Stimulated activated CD8-positive, alpha-beta memory T cell treated with anti-CD3 and anti-CD28 coated beads, Interleukin-4, amount 100 ng/mL, for 48 hours (primary cell): ENCODE measurements around the gene PRKX.
"Not testable (repeated sequence)": the region's sequence is repeated elsewhere in the genome, so short reads cannot be mapped to it uniquely, and the experiment has no call there.

Experiments
- DNase-seq: peaks from one replicate; pipeline ENCODE4 v3.0.0-alpha.2; 2020

The PRKX gene

DNA sequence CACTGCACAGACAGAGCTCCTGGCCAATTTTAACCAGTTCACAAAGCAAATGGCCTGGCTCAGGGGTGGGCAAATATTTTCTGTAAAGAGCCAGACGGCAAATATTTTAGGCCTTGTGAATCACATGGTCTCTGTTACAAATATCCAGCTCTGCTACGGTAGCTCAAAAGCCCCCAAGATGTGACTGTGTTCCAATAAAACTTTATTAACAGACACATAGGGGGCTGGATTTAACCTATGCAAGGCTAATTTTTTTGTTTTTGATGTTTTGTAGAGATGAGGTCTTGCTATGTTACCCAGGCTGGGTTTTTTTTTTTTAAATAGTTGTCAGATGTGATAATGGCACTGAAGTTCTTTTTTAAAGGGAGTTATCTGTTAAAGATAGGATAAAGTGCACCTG is 65.4 kb downstream of the PRKX start:
- DNase-seq = no peak

DNA sequence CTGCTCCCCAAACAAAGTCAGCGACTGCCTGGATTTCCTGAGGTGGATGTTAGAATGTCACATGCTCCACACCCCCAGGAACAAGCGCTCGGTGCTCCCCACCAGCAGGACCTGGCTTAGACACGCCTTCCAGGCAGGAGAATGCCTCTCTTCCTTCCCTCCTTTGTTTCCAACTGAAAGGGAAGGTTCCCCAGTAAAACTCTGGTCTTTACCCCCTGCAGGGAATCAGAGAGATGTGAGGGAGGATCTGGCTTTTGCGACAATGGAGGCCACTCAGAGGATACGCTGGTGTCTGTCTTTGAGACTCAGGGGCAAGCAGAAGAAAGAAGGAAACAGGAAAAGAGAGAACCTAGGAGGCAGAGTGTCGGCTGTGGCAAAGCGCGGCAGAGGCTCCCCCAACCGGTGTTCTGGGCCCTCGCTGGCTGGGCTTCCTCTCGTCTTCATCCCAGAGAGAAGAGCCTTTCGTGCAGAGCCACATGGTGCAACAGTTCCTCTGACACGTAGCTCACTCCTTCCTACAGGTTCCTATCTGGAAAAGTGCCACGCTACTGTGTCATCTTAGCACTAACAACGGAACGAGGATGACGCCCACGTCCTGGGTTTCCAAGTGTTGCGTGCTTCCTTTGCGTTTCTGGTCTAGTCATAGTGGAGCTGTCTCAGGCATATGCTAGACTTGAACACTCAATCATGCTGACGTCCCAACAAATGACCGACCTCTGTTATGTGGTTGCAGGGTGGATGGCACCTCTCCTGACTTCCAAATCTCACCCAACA is 73.4 kb downstream of the PRKX start:
- DNase-seq = not testable (repeated sequence)

DNA sequence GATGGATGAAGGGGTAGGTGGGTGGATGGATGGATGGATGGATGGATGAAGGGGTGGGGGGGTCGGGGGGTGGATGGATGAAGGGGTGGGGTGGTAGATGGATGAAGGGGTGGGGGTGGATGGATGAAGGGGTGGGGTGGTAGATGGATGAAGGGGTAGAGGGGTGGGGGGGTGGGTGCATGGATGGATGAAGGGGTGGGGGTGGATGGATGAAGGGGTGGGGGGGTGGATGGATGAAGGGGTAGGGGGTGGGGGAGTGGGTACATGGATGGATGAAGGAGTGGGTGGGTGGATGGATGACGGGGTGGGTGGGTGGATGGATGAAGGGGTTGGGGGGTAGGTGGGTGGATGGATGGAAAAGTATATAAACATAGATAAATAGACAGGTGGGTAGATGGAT is 74.2 kb downstream of the PRKX start:
- no peak for DNase-seq

DNA sequence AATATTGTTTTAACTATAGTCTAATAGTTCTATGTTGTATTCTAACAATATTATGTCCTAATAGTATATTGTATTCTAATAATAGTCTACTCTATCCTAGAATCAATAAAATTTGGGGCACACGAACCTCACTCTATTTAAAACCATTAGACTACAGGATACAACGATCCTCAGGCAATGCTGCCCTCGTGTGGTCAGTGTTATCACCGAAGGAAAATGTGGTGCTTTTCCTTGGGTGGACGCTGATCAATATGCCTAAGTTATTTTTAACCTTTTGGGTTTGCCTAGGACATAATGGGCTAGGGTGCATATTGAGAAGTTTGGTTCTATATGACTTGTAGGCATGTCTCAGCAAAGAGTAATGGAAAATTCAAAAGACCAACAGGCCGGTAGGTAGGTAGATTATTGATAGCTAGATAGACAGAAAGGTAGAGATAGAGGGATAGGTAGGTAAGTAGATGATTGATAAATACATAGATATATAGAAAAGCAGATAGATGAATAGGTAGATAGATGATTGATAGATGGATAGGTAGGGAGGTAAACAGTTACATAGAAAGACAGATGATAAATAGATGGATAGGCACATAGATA is 75.1 kb downstream of the PRKX start:
- DNase-seq = peak; percentile 52

DNA sequence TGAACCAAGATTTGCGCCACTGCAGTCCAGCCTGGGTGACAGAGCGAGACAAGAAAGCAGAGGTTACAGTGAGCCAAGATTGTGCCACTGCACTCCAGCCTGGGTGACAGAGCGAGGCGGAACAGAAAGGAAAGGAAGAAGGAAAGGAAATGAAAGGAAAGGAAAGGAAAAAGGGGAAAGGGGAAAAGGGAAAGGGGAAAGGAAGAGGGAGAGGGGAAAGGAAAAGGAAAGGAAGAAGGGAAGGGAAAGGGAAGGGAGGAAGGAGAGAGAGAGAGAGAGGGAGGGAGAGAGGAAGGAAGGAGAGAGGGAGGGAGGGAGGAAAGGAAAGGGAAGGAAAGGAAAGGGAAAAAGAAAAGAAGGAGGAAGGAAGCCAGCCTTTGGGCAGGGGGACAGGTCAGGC is 76.6 kb downstream of the PRKX start:
- no peak for DNase-seq

DNA sequence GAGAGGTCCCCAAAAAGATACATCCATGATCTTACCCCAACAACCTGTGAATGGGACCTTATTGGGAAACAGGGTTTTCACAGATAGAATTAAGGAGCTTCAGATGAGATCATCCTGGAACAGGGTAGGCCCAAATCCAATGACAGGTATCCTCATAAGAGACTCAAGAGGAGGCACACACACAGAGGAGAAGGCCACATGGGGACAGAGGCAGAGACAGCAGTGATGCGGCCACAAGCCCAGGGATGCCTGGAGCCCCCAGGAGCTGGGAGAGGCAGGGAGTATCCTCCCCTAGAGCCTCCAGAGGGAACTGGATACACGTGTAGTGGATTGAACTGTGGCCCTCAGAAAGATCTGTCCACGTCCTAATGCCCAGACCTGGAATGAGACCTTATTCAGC is 82.3 kb downstream of the PRKX start:
- DNase-seq = no peak

DNA sequence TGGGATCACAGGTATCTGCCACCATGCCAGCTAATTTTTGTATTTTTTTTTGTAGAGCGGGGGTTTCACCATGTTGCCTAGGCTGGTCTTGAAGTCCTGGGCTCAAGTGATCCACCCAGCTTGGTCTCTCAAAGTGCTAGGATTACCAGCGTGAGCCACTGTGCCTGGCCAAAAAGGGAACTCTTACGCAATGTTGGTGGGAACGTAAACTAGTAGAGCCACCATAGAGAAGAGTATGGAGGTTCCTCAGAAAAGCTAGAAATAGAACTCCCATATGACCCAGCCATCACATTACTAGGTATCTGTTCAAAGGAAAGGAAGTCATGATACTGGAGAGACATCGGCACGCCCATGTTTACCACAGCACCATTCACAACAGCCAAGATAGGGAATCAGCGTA is 85.9 kb downstream of the PRKX start:
- DNase-seq = no peak

DNA sequence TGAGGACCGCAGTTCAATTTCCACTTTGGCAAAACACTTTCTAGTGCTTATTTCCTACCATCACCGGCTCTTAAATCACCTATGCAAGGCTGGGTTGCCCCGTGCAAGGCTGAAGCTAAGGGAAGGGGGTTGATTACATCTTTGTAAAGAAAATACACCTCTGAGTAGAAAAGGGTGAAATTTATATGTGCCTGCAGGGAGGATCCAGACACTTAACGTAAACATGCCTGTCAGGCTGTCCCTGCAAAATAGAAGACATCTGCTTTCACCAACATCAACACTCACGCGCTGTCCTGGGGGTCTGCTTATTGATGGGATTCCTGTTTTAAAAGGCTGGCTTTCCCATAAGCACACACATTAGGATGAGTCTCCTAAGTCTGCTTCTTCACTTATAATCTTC is 92.0 kb downstream of the PRKX start:
- DNase-seq = no peak

DNA sequence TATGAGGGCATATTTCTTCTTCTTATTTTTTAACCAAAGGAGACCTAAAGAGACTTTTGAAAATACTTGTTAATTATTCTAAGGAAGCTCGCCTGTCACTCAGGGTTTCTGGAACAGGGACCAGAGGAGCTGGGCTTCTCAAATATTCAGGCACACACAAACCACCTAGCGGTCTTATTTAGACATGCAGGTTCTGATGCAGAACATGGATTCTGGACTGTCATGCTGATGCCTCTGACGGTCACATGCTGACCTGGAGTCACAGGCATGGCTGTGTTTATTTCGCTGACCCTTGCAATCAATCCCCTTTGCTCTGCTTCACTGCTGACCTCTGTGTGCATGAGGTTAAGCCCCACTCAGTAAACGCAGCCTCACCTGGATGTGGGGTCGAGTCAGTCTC is 101.7 kb downstream of the PRKX start:
- not testable (repeated sequence) for DNase-seq

DNA sequence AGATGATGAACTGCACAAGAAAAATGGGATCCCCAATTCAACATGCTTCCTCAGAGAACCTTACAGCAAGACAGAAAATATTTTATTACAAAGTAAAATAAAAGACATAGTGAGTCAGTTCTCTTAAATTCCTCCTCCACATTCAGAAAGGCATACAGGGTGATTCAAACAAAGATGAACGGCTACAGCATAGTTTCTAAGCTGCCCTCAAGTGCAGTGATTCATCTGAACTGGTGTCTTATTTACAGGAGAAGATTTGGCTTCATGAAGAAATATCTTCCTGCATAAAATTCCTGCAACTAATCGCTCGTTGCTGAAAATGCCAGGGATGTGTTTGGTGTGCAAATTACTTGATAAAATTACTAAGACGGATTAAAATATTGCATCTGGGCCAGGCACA is 103.6 kb downstream of the PRKX start:
- no peak for DNase-seq

DNA sequence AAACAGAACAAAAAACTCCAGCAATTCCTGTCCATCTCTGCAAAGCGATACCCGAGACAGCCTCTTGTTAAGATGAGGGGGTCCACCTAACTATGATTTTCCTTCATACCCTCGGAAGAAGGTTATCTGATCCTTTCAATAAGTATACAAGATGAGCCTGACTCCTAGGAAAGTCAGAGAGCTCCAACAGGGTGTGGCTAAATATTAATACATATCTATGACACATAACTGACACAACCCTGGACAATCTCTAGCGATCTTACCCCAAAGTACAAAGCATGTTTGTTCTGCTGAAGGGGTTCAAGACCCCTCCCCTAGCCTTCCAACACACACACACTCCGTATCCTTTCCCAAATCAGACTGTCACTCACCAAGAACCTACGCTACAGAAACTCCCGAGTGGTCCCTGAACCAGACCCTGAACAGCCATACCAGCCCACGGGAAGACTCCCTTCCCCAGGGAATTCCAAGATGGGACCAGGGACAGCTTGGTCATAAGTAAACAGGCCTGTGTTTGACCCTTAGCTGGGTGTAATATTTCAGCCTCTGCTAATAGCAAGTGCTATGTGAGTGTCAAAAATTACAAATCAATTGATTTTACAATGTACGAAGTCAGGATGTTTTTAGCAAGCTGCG is 110.3 kb downstream of the PRKX start:
- DNase-seq = no peak

DNA sequence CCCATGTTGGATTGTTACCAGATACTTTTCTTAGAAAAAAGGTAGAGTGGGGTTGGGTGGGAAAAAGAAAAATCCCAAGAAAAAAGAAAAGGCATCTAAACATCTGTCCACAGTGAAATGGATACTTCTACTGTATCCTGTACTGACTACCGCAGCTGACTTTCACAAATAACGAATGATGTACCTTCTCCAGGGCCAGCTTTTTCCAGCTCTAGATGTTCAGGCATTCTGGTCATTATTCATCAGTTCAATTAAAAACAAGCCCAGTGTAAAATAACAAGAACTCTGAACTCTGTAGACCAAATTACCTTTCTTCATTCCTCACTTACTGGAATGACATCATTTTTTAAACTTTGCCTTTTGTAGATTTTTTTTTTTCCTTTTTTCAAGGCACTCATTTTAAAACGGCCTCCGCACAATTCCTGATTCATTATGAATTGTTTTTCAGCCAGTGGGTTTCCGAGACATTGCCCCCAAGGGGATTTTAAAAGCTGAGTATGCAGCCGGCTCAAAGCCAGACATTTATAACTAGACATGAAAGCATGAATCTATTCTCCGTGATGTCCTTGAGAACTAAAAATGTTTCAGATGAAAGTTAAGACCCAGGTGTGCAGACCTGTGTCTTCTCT is 113.5 kb downstream of the PRKX start:
- DNase-seq = no peak

DNA sequence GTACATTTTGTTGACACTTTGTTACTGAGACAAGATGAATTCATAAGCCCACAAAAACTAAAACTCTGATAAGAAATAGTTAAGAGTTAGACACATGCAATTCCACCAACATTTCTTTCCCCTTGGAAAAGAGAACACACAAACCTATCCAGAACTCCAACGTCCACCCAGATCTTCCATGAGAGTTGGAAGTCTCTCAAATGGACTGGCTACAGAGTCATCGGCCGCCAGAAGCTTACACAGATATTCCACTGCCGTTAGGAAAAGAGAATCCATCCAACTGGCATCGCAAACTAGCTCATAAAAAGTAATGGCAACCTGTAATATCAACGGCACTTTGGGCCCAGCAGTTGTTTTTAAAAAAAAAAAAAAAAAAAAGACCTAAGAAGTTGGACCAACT is 114.7 kb downstream of the PRKX start:
- no peak for DNase-seq

DNA sequence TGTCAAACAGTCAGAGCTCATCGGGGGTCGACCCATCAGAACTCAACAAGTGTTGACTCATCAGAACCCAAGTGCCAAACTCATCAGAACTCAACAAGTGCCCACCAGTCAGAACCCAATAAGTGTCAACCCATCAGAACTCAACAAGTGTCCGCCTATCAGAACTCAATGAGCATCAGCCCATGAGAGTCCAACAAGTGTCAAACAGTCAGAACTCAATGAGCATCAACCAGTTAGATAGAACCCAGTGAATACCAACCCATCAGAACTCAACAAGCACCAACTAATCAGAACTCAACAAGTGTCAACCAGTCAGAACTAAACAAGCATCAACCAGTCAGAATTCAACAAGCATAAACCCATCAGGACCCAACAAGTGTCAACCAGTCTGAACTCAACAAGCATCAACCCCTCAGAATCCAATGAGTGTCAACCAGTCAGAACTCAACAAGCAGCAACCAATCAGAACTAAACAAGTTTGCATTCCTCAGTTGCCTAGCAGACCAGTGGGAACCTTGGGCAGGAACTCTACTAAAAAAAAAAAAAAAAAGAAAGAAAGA is 115.3 kb downstream of the PRKX start:
- no peak for DNase-seq

DNA sequence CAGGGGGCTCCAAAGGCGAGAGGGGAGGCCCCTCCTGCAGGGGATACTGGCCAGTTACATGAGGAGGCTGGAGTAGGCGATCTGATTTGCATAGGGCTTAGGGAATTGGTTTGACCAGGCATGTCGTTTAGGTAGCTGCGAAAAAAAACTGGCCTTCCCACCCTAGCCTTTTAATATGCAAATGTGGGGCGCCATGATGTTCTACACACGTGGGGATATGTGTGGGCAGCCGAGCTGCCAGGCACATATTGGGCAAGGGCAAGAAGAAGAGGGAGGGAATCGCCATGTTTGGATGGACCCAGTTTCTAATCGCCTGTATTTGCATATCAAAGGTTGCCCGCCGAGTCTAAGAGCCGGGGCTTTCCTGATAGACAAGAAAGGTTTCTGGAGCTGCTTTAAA is 121.3 kb downstream of the PRKX start:
- no peak for DNase-seq

DNA sequence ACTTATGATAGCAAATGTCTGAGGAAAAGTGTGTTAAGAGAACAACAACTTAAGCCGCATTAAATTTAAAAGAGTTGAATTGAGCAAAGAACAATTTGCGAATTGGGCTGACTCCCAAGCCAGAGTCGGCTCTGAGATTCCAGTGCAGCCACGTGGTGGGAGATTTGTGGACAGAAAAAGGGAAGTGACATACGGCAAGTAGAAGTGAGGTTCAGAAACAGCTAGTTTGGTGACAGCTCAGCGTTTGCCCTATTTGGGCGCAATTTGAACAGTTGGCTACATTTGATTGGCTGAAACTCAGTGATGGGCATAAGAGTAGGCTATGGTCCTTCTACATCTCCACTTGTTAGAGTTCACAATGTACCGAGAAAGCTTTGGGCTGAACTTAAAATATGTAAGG is 124.0 kb downstream of the PRKX start:
- no peak for DNase-seq

DNA sequence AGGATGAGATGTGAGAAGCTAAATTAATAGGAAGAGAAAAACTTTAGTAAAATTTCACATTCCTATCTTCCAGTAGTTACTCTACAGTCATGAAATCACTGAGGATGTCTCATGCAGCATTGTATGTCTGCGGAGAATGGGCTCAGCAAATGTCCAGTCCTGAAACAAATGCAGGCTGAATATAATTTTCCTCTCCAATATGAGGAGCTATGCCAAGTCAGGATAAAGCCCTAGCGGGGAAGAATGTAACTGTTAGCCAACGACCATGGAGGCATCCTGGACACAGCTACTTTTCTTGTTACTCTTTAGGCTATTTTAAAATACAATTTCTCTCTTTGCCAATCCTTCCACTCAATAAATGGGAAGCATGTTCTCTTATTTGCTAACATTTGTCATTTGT is 127.7 kb downstream of the PRKX start:
- no peak for DNase-seq

DNA sequence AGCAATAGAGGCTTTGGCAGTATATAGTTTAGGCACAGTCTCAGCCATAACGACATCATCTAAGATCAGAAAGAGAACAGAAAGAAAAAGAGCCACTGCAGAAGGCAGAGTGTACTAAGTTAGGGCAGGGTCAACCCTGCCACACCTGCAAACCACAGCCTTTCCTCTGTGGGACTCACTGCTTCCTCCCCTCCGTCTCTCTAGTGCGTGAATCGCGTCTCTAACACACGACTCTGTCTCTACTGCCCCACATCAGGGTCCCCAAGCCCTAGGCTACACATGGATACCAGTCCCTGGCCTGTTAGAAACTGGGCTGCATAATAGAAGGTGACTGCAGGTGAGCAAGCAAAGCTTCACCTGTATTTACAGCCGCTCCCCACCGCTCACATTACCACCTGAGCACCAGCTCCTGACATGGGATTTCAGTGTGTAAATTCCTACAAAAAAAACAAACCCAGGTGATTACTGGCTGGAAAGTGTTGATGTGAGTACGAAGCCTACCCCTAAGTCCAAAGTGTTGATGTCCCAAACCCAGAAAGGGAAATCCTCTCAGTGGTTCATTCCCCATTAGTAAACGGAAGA is 128.9 kb downstream of the PRKX start:
- no peak for DNase-seq

DNA sequence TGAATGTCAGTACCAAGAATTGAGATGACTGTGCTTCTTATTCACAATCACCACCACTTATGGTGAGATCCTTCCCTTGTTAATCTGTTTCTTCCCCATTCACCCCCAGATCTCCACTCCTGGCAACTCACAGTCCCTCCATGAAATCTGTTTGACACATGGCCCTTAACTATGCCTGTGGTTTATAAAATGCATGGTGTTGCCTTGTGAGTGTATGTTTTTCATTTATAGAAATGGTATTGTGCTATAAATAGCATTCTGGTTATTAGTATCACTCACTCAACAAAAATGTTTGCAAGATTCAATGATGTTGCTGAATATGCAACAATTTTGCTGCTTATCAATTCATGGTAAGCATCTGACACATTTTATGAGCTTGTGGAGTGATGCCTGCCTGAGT is 131.0 kb downstream of the PRKX start:
- DNase-seq = no peak

DNA sequence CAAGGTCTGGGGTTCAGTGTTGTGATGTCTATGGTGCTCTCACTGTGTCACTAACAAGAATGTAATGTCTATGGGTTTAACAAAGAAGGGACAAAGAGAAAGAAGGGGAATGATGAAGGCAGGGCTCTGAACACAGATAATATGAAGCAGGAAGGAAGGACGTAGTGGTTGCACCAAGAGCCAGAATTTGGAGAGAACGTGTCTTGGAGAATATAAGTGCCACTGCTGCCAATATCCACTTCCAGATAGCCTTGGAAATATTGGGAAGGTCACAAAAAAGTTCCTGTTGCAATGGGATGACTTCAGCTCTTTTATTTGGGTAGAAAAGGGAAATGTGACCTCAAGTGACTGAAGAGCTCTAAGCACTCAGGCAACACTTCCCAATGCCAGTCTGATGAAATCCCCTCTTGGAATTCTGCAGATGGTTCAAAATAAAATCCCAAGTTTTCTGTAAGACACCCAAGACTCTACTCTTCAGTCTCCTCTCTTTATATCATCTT is 131.8 kb downstream of the PRKX start:
- DNase-seq = no peak

DNA sequence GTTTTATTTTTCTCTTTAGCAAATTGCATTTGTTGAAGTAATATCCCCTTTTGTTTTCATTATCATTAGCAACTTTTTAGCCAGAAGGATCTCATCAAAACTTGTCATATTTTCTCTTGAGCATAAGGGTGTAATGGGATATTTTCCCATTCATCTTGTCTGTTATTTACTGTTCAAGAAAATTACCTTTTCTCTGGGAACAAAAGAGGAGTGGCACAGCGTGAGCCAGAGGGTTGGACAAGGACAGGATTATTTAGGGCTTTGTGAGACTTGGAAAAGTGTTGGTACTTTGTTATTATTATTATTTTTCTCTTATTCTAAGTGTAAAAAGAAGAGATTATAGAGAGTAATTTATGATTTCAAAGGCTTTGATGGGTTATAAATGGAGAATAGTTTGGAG is 135.9 kb downstream of the PRKX start:
- no peak for DNase-seq

DNA sequence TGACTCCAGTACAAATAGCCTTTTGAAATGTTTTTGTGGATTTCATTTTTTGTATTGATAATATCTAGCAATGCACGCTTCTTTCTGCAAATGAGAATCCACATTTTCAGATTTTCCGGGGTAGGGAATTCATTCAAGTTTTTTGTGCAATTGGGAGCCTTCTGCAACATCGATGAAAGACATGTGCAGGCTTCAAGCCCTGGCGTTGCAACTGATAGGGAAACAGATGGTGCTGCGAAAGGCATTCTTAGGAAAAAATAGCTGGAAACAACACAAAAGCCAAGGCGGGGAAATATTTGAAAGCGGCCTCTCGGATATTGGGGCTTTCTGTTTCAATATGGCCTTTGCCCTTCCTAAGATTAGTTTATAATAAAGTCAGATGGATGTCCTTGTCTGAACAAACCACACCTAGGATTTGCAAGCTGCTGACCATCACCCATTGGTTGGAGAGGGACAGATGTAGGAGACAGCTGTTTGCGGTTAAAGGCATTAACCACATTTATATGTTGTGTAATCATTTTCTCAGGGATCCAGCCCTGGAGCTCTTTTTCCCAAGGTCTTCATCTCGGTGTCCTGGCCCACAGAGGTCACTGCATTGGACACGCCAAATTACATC is 136.5 kb downstream of the PRKX start:
- no peak for DNase-seq

DNA sequence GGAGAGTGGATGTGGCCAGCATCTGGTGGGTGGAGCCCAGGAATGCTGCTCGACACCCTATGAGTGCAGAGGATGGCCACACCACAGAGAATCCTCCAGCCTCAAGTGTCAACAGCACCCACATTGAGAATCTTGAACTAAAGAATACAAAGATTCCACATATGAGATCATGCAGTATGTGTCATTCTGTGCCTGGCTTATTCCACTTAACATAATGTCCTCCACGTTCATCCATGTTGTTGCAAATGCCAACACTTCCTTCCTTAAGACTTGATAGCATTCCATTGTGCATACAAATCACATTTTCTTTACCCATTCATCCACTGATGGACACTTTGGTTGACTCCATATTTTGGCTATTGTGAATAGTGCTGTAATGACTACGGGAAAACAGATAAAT is 145.8 kb downstream of the PRKX start:
- DNase-seq = no peak
